HFFc6 (cell line): ENCODE measurements around the gene CLEC16A. TPM values are rescaled to one million over a fixed set of nuclear protein-coding genes. Genes with fewer than 3 reads are reported as not detected.

Source experiments
- DNase-seq: peaks from one replicate; pipeline ENCODE4 v3.0.0-alpha.2; 2018
- H3K27ac Mint-ChIP-seq: 2 replicates; pipeline ENCODE4 v1.8.0; 2020; ENCODE audit warnings: mild to moderate bottlenecking, mixed read lengths
- H3K27me3 Mint-ChIP-seq: 2 replicates; pipeline ENCODE4 v1.8.0; 2021; ENCODE audit warnings: mild to moderate bottlenecking, moderate library complexity, mixed read lengths; ENCODE audit not compliant: insufficient read depth
- H3K36me3 Mint-ChIP-seq: 2 replicates; pipeline ENCODE4 v1.8.0; 2021; ENCODE audit warnings: low read depth, mixed read lengths
- H3K4me1 Mint-ChIP-seq: 2 replicates; pipeline ENCODE4 v1.8.0; 2020; ENCODE audit warnings: low read depth, mixed read lengths
- H3K4me3 Mint-ChIP-seq: 2 replicates; pipeline ENCODE4 v1.8.0; 2020; ENCODE audit warnings: mild to moderate bottlenecking, moderate library complexity, mixed read lengths
- H3K9me3 Mint-ChIP-seq: 2 replicates; pipeline ENCODE4 v1.8.0; 2020; ENCODE audit warnings: mild to moderate bottlenecking, mixed read lengths
- CTCF ChIP-seq: fragments of 200-600 bp; sonication (generic); IDR thresholded peaks from 2 replicates; pipeline ENCODE4 v1.5.0; 2021; ENCODE audit warnings: antibody characterized with exemption, mild to moderate bottlenecking
- total RNA-seq, 6 experiments: library from RNA; stranded (reverse); fragmentation: NEBNext Ultra II Directional; extraction: Animal tissue kit (Norgen Biotek cat#: 25700); gene quantifications; 2 replicates in 1 of 6; 3 replicates in 5 of 6; pipeline ENCODE4 v1.2.3, GENCODE V29; 2021

The CLEC16A gene
- total RNA-seq, 6 experiments from 2014 or later, result 19.4 to 23.2 (median 21.2) TPM

GRCh38 chr16:11066261-11066870, 122.0 kb downstream of the CLEC16A start:
- H3K36me3 Mint-ChIP-seq, result peaks cover 11% of the 10 kb centered on the region; the same call in 1 of the 2 replicates
- H3K4me3 Mint-ChIP-seq, result no peak overlapping the region
- no peak for TF ChIP-seq CTCF
- H3K27ac Mint-ChIP-seq, result no peak overlapping the region
- peaks cover 6% of the 10 kb centered on the region; the same call in 1 of the 2 replicates for H3K4me1 Mint-ChIP-seq
- no peak for DNase-seq
- no peaks in the 10 kb centered on the region for H3K27me3 Mint-ChIP-seq
- H3K9me3 Mint-ChIP-seq, result no peaks in the 10 kb centered on the region

- Mint-ChIP-seq H3K36me3 (0 out of 2 replicates have a peak, but pooled peaks cover 5% of the 10 kb centered on the region), H3K9me3 (no peaks in the 10 kb centered on the region), H3K27ac (no peak overlapping the region), H3K27me3 (no peaks in the 10 kb centered on the region), H3K4me3 (no peak overlapping the region), H3K4me1 (peaks cover 6% of the 10 kb centered on the region; the same call in 1 of the 2 replicates)
- DNase-seq, result no peak
- TF ChIP-seq CTCF, result no peak
Measured at GRCh38 chr16:11067266-11067665, 122.9 kb downstream of the CLEC16A start.

GRCh38 chr16:11067697-11068141, 123.4 kb downstream of the CLEC16A start:
- Mint-ChIP-seq H3K27me3 (no peaks in the 10 kb centered on the region), H3K4me1 (peaks cover 6% of the 10 kb centered on the region; the same call in 1 of the 2 replicates), H3K27ac (no peak overlapping the region), H3K36me3 (0 out of 2 replicates have a peak, but pooled peaks cover 5% of the 10 kb centered on the region), H3K9me3 (no peaks in the 10 kb centered on the region), H3K4me3 (no peak overlapping the region)
- DNase-seq, result no peak
- no peak for TF ChIP-seq CTCF

- Mint-ChIP-seq H3K27ac (no peak overlapping the region), H3K27me3 (no peaks in the 10 kb centered on the region), H3K4me1 (peaks cover 12% of the 10 kb centered on the region; the same call in 1 of the 2 replicates), H3K36me3 (no peaks in the 10 kb centered on the region), H3K4me3 (no peak overlapping the region), H3K9me3 (no peaks in the 10 kb centered on the region)
- TF ChIP-seq CTCF, result no peak
- DNase-seq, result no peak
Measured at GRCh38 chr16:11071829-11072228, 127.5 kb downstream of the CLEC16A start.

- no peak overlapping the region for H3K4me3 Mint-ChIP-seq
- no peaks in the 10 kb centered on the region; the same call in 1 of the 2 replicates for H3K27me3 Mint-ChIP-seq
- TF ChIP-seq CTCF, result no peak
- DNase-seq, result no peak
- H3K9me3 Mint-ChIP-seq, result no peaks in the 10 kb centered on the region
- no peaks in the 10 kb centered on the region for H3K36me3 Mint-ChIP-seq
- H3K4me1 Mint-ChIP-seq, result peaks cover 20% of the 10 kb centered on the region
- no peak overlapping the region for H3K27ac Mint-ChIP-seq
Measured at GRCh38 chr16:11072420-11073153, 128.2 kb downstream of the CLEC16A start.
